Measurements from ENCODE around the gene NUP214.

DNA sequence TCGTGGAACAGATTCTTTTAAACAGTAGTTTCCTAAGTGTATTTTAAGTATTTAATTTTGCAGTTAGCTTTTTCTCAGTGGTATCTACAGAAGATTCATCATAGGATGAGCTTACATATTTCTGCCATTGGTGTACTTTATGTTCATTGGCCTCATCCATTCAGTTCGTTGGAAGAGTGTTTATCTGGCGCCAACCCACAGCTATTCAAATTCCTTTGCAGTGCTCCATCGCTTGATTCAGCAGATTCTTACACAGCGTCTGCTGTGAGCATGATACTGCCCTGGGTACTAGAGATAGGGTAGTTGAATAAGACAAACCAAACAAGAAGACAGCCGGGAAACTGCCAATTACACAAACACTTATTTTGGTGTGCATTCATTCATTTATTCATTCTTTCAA, 55.1 kb downstream of the NUP214 start:
- TF ChIP-seq, protein P1, sequence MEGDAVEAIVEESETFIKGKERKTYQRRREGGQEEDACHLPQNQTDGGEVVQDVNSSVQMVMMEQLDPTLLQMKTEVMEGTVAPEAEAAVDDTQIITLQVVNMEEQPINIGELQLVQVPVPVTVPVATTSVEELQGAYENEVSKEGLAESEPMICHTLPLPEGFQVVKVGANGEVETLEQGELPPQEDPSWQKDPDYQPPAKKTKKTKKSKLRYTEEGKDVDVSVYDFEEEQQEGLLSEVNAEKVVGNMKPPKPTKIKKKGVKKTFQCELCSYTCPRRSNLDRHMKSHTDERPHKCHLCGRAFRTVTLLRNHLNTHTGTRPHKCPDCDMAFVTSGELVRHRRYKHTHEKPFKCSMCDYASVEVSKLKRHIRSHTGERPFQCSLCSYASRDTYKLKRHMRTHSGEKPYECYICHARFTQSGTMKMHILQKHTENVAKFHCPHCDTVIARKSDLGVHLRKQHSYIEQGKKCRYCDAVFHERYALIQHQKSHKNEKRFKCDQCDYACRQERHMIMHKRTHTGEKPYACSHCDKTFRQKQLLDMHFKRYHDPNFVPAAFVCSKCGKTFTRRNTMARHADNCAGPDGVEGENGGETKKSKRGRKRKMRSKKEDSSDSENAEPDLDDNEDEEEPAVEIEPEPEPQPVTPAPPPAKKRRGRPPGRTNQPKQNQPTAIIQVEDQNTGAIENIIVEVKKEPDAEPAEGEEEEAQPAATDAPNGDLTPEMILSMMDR (IDR thresholded peaks at IDR 0.05), result no peak
- TF ChIP-seq POLR2AphosphoS5 (IDR thresholded peaks at IDR 0.05; ENCODE audit: insufficient read depth in 1 of 2, low read depth in 1 of 2) (no peak), POLR2A (IDR thresholded peaks at IDR 0.05) (no peak)

Data from vagina (tissue), 2 donors.